Measurements from ENCODE around the gene SAMD5. TPM values are rescaled to one million over a fixed set of nuclear protein-coding genes. Genes with fewer than 3 reads are reported as not detected.

SAMD5 gene
- total RNA-seq, 1 experiment from 2014 or later: 0.23 TPM

GRCh38 chr6:147467886-147468285 is 40.6 kb upstream of the SAMD5 start:
- TF ChIP-seq TCF7L2 (IDR thresholded peaks at IDR 0.05; ENCODE audit: low read depth, low read length) (no peak), SIN3A (IDR thresholded peaks at IDR 0.05; ENCODE audit: borderline replicate concordance, insufficient read depth, low read depth, low read length) (no peak), POLR2AphosphoS5 (IDR thresholded peaks at IDR 0.05; ENCODE audit: low read depth, low read length) (no peak), REST (IDR thresholded peaks at IDR 0.05; ENCODE audit: insufficient read depth in 1 of 2, low read depth in 2 of 2, low read length in 1 of 2) (no peak), CTCF (IDR thresholded peaks at IDR 0.05) (no peak)
- no TSS peak for BruUV-seq (replicated peaks)
- Histone ChIP-seq H3K4me1 (ENCODE audit: control insufficient read depth, insufficient read depth, low read length) (no peaks in the 10 kb centered on the region), H3K4me3 (ENCODE audit: low read depth in 2 of 2, low read length in 2 of 2) (no peak overlapping the region), H3K36me3 (ENCODE audit: control insufficient read depth, insufficient read depth, low read length) (no peaks in the 10 kb centered on the region), H3K27ac (ENCODE audit: low read length) (no peak overlapping the region), H3K27me3 (ENCODE audit: control insufficient read depth, insufficient read depth, low read length) (no peaks in the 10 kb centered on the region), H3K9me3 (ENCODE audit: control insufficient read depth, insufficient read depth, low read depth, low read length) (no peaks in the 10 kb centered on the region)
- in situ Hi-C loops (cut with HindIII; ENCODE audit: low pct_unique_long_range_greater_than_20kb, low sequenced_read_pairs): no loop called here
- ATAC-seq (no peak), DNase-seq (ENCODE audit: low read depth, low spot score) (no peak)
- ChIA-PET CTCF (no interaction called here), POLR2A (no interaction called here)
- intact Hi-C loops (cut with micrococcal nuclease; ENCODE audit: unreplicated experiment): no loop called here

GRCh38 chr6:147468634-147469033 is 39.9 kb upstream of the SAMD5 start:
- Histone ChIP-seq H3K4me1 (ENCODE audit: control insufficient read depth, insufficient read depth, low read length) (no peaks in the 10 kb centered on the region), H3K4me3 (ENCODE audit: low read depth in 2 of 2, low read length in 2 of 2) (no peak overlapping the region), H3K9me3 (ENCODE audit: control insufficient read depth, insufficient read depth, low read depth, low read length) (no peaks in the 10 kb centered on the region), H3K27me3 (ENCODE audit: control insufficient read depth, insufficient read depth, low read length) (no peaks in the 10 kb centered on the region), H3K36me3 (ENCODE audit: control insufficient read depth, insufficient read depth, low read length) (no peaks in the 10 kb centered on the region), H3K27ac (ENCODE audit: low read length) (no peak overlapping the region)
- ChIA-PET CTCF (no interaction called here), POLR2A (no interaction called here)
- ATAC-seq: no peak
- in situ Hi-C loops (cut with HindIII; ENCODE audit: low pct_unique_long_range_greater_than_20kb, low sequenced_read_pairs): no loop called here
- intact Hi-C loops (cut with micrococcal nuclease; ENCODE audit: unreplicated experiment): no loop called here
- no peak for DNase-seq (ENCODE audit: low read depth, low spot score)
- TF ChIP-seq SIN3A (IDR thresholded peaks at IDR 0.05; ENCODE audit: borderline replicate concordance, insufficient read depth, low read depth, low read length) (no peak), CTCF (IDR thresholded peaks at IDR 0.05) (peak; percentile 15; the same call in 1 of the 2 replicates)
- BruUV-seq (replicated peaks): no TSS peak

GRCh38 chr6:147479857-147480256 is 28.6 kb upstream of the SAMD5 start:
- CTCF ChIA-PET: no interaction called here
- POLR2A ChIA-PET: no interaction called here
- H3K4me3 ChIP-seq (ENCODE audit: low read depth in 2 of 2, low read length in 2 of 2): no peak overlapping the region
- H3K36me3 ChIP-seq (ENCODE audit: control insufficient read depth, insufficient read depth, low read length): no peaks in the 10 kb centered on the region
- intact Hi-C loops (cut with micrococcal nuclease; ENCODE audit: unreplicated experiment) (no loop called here), in situ Hi-C loops (cut with HindIII; ENCODE audit: low pct_unique_long_range_greater_than_20kb, low sequenced_read_pairs) (no loop called here)
- BruUV-seq (replicated peaks): no TSS peak
- no peaks in the 10 kb centered on the region for H3K27me3 ChIP-seq (ENCODE audit: control insufficient read depth, insufficient read depth, low read length)
- no peak overlapping the region for H3K27ac ChIP-seq (ENCODE audit: low read length)
- no peak for TF ChIP-seq POLR2AphosphoS5 (IDR thresholded peaks at IDR 0.05; ENCODE audit: low read depth, low read length)
- no peak for TF ChIP-seq SIN3A (IDR thresholded peaks at IDR 0.05; ENCODE audit: borderline replicate concordance, insufficient read depth, low read depth, low read length)
- no peak for TF ChIP-seq REST (IDR thresholded peaks at IDR 0.05; ENCODE audit: insufficient read depth in 1 of 2, low read depth in 2 of 2, low read length in 1 of 2)
- TF ChIP-seq TCF7L2 (IDR thresholded peaks at IDR 0.05; ENCODE audit: low read depth, low read length): no peak
- no peak for TF ChIP-seq CTCF (IDR thresholded peaks at IDR 0.05)
- ATAC-seq: no peak
- DNase-seq (ENCODE audit: low read depth, low spot score): no peak
- no peaks in the 10 kb centered on the region for H3K4me1 ChIP-seq (ENCODE audit: control insufficient read depth, insufficient read depth, low read length)
- no peaks in the 10 kb centered on the region for H3K9me3 ChIP-seq (ENCODE audit: control insufficient read depth, insufficient read depth, low read depth, low read length)

All from Panc1 (cell line).